ENCODE data around the gene MGRN1. TPM values are rescaled to one million over a fixed set of nuclear protein-coding genes. Genes with fewer than 3 reads are reported as not detected.
A peak's percentile ranks its signal among the peaks of the same experiment; 100 is the strongest.
"Not testable (repeated sequence)": the region's sequence is repeated elsewhere in the genome, so short reads cannot be mapped to it uniquely, and the experiment has no call there.

The MGRN1 gene
- total RNA-seq, 2 donors from 2014 or later, result 46.9 to 76.4 TPM

- ATAC-seq, result no peak
These were observed 13.0 kb downstream of the MGRN1 start for GRCh38 chr16:4637501-4638166.

DNA sequence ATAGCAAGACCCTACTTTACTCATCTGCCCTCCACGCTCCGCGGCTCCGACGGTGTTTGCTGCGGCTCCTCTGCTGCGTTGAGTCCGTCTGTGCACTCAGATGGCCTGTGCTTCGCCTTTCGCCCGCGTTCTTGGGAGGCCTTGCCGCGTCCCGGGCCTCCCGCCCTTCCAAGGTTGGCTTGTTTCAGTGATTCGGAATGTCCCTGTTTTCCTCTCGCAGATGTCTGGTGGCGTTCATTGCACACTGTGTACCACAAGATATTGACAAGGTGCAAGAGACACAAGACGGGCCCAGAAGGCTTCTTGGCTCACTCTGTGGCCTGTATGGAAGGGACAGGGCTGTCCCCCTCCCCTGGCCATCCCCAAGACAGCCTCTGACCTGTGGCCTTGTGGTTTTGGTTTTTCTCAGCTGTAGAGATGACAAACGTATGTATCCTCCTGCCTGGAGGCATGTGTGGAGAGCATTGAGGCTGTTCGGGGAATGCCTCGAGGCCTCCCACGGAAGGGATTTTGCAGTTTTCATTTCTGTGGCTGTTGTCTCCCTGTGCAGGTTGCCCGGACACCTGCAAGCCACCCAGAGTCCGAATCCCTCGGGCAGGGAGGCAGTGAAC lies 15.4 kb downstream of the MGRN1 start:
- DNase-seq (ENCODE audit: low spot score in 2 of 2), result no peak
- H3K36me3 Mint-ChIP-seq, result no peaks in the 10 kb centered on the region
- ATAC-seq, result peak in 1 of 2 donors; percentile 69
- peak overlapping the region; percentile 72 to 76 for H3K27ac Mint-ChIP-seq
- no peaks in the 10 kb centered on the region for H3K9me3 Mint-ChIP-seq

More at GRCh38 chr16:4637501-4638166, 13.0 kb downstream of the MGRN1 start:
- DNase-seq (ENCODE audit: low spot score in 2 of 2), result no peak
- H3K27ac Mint-ChIP-seq, result peak overlapping the region; percentile 22 to 53
- no peaks in the 10 kb centered on the region for H3K9me3 Mint-ChIP-seq
- H3K36me3 Mint-ChIP-seq, result no peaks in the 10 kb centered on the region

GRCh38 chr16:4640572-4641305 lies 16.1 kb downstream of the MGRN1 start:
- no peaks in the 10 kb centered on the region for H3K36me3 Mint-ChIP-seq
- H3K9me3 Mint-ChIP-seq, result no peaks in the 10 kb centered on the region
- DNase-seq (ENCODE audit: low spot score in 2 of 2) (no peak), ATAC-seq (peak in 1 of 2 donors; percentile 54)
- peak overlapping the region; percentile 76 to 85 for H3K27ac Mint-ChIP-seq

- ATAC-seq (no peak), DNase-seq (ENCODE audit: low spot score in 2 of 2) (no peak)
- Mint-ChIP-seq H3K36me3 (no peaks in the 10 kb centered on the region), H3K9me3 (no peaks in the 10 kb centered on the region), H3K27ac (peak overlapping the region; percentile 76 to 85)
These were observed 16.7 kb downstream of the MGRN1 start for GRCh38 chr16:4641306-4641687.

DNA sequence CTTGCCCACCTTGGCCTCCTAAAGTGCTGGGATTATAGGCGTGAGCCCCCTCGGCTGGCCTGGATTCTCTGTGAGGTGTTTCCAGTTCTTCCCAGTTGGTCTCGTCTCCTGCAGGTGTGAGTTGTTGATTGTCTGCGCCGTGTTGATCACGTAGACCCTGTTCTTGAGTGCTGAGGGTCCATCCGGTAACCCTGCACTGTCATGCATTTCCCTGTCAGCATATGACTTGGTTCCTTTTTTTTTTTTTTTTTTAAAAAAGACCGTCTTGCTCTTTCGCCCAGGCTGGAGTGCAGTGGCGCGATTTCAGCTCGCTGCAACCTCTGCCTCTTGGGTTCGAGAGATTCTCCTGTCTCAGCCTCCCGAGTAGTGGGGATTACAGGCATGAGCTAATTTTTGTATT lies 17.3 kb downstream of the MGRN1 start:
- ATAC-seq, result no peak
- no peaks in the 10 kb centered on the region for H3K9me3 Mint-ChIP-seq
- DNase-seq (ENCODE audit: low spot score in 2 of 2), result no peak
- H3K27ac Mint-ChIP-seq, result peak overlapping the region in 1 of 2 donors; percentile 76
- no peaks in the 10 kb centered on the region for H3K36me3 Mint-ChIP-seq

GRCh38 chr16:4646773-4647643 lies 22.4 kb downstream of the MGRN1 start:
- Mint-ChIP-seq H3K36me3 (peaks cover 7 to 13% of the 10 kb centered on the region in 2 donors), H3K9me3 (no peaks in the 10 kb centered on the region), H3K27ac (peak overlapping the region; percentile 11 to 51)
- ATAC-seq, result peak; percentile 36 to 48
- no peak for DNase-seq (ENCODE audit: low spot score in 2 of 2)

DNA sequence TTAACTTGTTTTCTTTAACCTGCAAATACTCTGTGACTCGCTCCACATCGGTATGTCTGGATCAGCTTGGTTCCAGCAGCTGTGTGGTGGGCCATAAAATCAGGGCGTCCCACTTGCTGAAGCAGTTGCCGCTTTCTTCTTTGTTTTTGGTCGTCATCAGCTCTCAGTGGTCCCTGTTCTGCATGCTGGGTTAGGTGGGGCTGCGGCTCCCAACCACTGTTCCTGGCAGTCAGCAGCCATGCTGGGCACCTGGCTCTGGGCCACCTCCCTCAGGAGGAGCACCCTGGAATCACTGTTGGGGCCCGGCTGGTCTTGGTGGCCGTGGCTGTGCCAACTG lies 23.0 kb downstream of the MGRN1 start:
- Mint-ChIP-seq H3K36me3 (peaks cover 7 to 13% of the 10 kb centered on the region in 2 donors), H3K9me3 (no peaks in the 10 kb centered on the region), H3K27ac (peak overlapping the region in 1 of 2 donors; percentile 11)
- ATAC-seq (no peak), DNase-seq (ENCODE audit: low spot score in 2 of 2) (no peak)

DNA sequence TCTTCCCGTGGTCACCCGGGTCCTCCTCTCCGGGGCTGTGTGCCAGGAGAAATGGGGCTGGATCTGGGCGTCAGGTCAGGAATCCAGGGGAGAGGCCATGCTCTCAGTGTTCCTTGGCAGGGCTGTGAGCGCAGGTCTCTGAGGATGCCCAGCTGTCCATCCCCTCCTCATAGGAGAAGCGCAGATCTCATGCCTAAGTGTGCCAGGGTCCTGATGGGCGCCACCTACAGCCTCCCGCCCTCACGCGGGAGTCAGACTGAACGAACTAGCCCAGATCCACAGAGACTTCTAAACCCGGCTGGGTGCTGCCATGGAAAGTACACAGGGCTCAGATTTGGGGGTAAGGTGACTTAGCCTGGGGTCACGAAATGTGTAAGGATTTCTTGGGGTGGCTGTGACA lies 24.3 kb downstream of the MGRN1 start:
- Mint-ChIP-seq H3K27ac (peak overlapping the region; percentile 43 to 68), H3K36me3 (peaks cover 7 to 13% of the 10 kb centered on the region in 2 donors), H3K9me3 (no peaks in the 10 kb centered on the region)
- ATAC-seq (peak in 1 of 2 donors; percentile 6), DNase-seq (ENCODE audit: low spot score in 2 of 2) (no peak)

GRCh38 chr16:4649744-4650442 lies 25.3 kb downstream of the MGRN1 start:
- peak overlapping the region in 1 of 2 donors; percentile 79 for H3K27ac Mint-ChIP-seq
- peaks cover 7 to 13% of the 10 kb centered on the region in 2 donors for H3K36me3 Mint-ChIP-seq
- peak; percentile 21 to 34 for ATAC-seq
- DNase-seq (ENCODE audit: low spot score in 2 of 2), result no peak
- H3K9me3 Mint-ChIP-seq, result no peaks in the 10 kb centered on the region

DNA sequence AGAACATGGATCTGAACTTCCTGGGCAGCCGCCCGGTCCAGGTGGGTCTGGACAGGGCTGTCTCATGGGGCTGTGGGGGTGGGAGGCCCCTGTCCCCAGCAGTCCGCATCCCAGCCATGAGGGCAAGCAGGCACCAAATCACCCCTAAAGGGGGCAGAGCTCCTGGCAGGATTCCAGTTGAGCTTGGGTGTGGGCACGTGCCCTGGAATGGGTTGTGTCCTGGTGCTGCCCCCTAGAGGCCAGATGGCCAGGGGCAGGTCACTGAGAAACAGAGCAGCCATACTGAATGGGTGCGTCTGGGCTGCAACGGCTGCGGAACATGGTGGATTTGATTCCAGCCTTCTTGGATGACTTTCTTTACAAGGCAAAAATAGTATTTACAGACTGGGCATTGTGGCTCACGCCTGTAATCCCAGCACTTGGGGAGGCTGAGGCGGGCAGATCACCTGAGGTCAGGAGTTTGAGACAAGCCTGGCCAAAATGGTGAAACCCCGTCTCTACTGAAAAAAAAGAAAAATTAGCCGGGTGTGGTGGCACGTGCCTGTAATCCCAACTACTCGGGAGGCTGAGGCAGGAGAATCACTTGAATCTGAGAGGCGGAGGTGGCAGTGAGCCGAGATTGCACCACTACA lies 25.9 kb downstream of the MGRN1 start:
- peak overlapping the region in 1 of 2 donors; percentile 79 for H3K27ac Mint-ChIP-seq
- peaks cover 7 to 13% of the 10 kb centered on the region in 2 donors for H3K36me3 Mint-ChIP-seq

DNA sequence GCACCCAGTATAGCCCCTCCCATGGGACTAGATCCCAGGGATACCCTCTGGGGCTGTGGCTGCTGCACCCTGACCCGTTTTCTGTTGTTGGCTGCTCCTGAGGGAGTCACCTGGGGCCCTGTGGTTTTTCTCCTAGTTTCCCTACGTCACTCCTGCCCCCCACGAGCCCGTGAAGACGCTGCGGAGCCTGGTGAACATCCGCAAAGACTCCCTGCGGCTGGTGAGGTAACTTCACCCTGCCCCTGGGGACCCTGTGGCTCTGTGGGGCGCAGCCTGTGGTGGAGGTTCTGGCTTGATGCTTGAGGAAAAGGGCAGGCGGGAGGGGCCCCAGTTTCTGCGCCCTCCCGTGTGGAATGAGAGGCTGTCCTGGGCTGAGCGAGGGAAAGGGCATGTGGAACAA lies 27.2 kb downstream of the MGRN1 start:
- H3K36me3 Mint-ChIP-seq, result peaks cover 7 to 13% of the 10 kb centered on the region in 2 donors
- no peak for ATAC-seq
- peak overlapping the region in 1 of 2 donors; percentile 60 for H3K27ac Mint-ChIP-seq

More for the DNA sequence above, 25.9 kb downstream of the MGRN1 start:
- ATAC-seq (peak; percentile 79), DNase-seq (ENCODE audit: low spot score in 2 of 2) (peak; percentile 80 to 90)
- not testable (repeated sequence) for H3K9me3 Mint-ChIP-seq

GRCh38 chr16:4652561-4652960 lies 27.9 kb downstream of the MGRN1 start:
- Mint-ChIP-seq H3K27ac (peak overlapping the region in 1 of 2 donors; percentile 29), H3K36me3 (peaks cover 7 to 13% of the 10 kb centered on the region in 2 donors), H3K9me3 (no peaks in the 10 kb centered on the region)
- DNase-seq (ENCODE audit: low spot score in 2 of 2) (no peak), ATAC-seq (no peak)

More for the DNA sequence above, 27.2 kb downstream of the MGRN1 start:
- no peaks in the 10 kb centered on the region for H3K9me3 Mint-ChIP-seq
- DNase-seq (ENCODE audit: low spot score in 2 of 2), result no peak

DNA sequence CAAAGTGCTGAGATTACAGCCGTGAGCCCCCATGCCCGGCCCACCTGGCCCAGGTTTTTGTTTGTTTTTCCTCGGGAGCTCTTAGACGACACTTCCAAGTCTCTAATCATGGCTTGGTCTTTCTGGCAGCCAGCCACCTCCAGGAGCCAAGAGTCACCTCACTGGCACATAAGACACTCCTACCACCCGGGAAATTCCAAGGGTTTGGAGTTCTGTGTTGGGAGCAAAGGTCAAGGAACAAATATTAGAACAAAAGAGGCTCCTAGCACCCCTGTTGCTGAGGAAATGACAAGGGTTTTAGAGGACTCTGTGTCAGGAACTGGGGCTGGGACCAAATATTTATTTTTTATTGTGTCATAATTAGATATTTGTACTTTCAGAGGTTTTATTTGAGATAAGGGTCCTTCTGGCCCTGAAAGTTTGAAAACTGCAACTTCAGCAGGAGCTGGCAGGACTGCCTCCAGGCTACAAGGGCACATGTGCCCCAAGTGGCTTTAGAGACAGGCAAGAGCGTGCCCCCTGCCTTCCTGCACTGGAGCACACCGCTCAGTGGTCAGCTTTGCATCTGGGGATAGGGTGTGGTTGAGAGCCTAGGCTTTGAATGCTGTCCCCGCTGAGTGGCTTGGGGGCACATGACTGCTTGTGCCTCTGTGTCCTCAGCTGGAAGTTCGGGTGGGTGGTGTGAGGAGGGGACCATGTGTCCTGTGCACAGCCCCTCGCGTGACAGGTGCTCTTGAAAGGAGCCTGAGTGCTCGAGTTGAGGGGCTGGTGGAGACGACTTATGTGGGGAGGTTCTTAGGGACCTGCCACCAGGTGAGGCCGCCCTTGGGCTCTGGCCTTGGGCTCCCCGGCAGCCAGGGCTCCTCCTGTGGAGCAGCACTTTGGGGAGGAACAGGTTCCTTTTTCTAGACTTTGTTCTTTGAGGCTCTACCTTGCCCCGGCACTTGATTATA lies 29.7 kb downstream of the MGRN1 start:
- DNase-seq (ENCODE audit: low spot score in 2 of 2) (no peak), ATAC-seq (no peak)
- peak overlapping the region in 1 of 2 donors; percentile 9 for H3K27ac Mint-ChIP-seq
- no peaks in the 10 kb centered on the region for H3K9me3 Mint-ChIP-seq
- peaks cover 7% of the 10 kb centered on the region in 2 donors for H3K36me3 Mint-ChIP-seq

DNA sequence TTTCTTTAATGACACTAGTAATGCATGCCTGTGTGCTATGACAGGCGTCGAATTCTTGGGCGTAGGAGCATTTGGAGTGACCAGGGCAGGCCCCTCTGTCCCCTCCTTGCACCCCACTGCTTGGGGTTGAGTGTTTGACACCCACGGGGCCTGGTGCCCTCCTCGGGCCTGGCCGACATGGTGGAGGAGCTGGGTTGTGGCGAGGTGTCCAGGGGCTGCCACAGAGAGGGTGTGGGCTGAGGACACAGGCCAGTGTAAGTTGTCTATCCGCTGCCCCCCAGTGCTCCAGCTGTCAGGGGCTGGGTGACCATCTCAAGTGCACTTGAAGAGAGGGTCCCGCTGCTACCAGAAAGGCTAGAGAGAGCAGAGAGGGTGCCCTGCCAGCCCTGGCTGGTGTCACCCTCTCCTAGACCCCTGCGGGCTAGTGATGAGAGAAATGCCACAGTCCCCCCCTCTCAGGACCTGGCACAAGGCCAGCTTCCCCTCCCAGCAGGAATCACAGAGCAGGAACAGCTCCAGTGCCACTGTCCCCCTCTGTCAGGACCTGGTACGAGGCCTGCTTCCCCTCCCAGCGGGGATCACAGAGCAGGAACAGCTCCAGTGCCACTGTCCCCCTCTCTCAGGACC lies 30.5 kb downstream of the MGRN1 start:
- Mint-ChIP-seq H3K9me3 (no peaks in the 10 kb centered on the region), H3K36me3 (peaks cover 7% of the 10 kb centered on the region in 2 donors), H3K27ac (peak overlapping the region in 1 of 2 donors; percentile 9)
- ATAC-seq (no peak), DNase-seq (ENCODE audit: low spot score in 2 of 2) (no peak)

Data from activated naive CD4-positive, alpha-beta T cell treated with anti-CD3 and anti-CD28 coated beads, Interleukin-2, amount 50 U/mL, for 72 hours (primary cell).